H9 (cell line): ENCODE measurements around the gene RPS21. TPM values are rescaled to one million over a fixed set of nuclear protein-coding genes. Genes with fewer than 3 reads are reported as not detected.

ENCODE experiments used
- DNase-seq: peaks from one replicate; pipeline ENCODE4 v3.0.0-alpha.2; 2017
- H2AFZ ChIP-seq: one replicate; pipeline ENCODE4 v1.6.1; 2013; ENCODE audit warnings: mild to moderate bottlenecking, low read length, control low read depth, moderate library complexity
- H2AK5ac ChIP-seq: 2 replicates; pipeline ENCODE4 v1.6.1; 2013; ENCODE audit warnings: low read length, control low read depth, mixed read lengths; ENCODE audit not compliant: insufficient read length
- H2BK120ac ChIP-seq: one replicate; pipeline ENCODE4 v1.6.1; 2013; ENCODE audit warnings: low read depth, mild to moderate bottlenecking, low read length, control low read depth, inconsistent platforms; ENCODE audit not compliant: poor library complexity, severe bottlenecking
- H2BK12ac ChIP-seq: 2 replicates; pipeline ENCODE4 v1.6.1; 2013; ENCODE audit warnings: low read length, control low read depth, mixed read lengths, low read depth; ENCODE audit not compliant: insufficient read length
- H2BK15ac ChIP-seq: 2 replicates; pipeline ENCODE4 v1.6.1; 2013; ENCODE audit warnings: low read depth, low read length, control low read depth
- H2BK20ac ChIP-seq: one replicate; pipeline ENCODE4 v1.6.1; 2013; ENCODE audit warnings: low read depth, mild to moderate bottlenecking, low read length, control low read depth, inconsistent platforms; ENCODE audit not compliant: poor library complexity, severe bottlenecking
- H2BK5ac ChIP-seq: 2 replicates; pipeline ENCODE4 v1.6.1; 2013; ENCODE audit warnings: low read length, control low read depth, mixed read lengths; ENCODE audit not compliant: insufficient read length
- H3K14ac ChIP-seq: 2 replicates; pipeline ENCODE4 v1.6.1; 2013; ENCODE audit warnings: low read length, control low read depth; ENCODE audit not compliant: insufficient read depth
- H3K18ac ChIP-seq: 2 replicates; pipeline ENCODE4 v1.6.1; 2013; ENCODE audit warnings: low read depth, mild to moderate bottlenecking, mixed read lengths, low read length, control low read depth; ENCODE audit not compliant: insufficient read length
- H3K23ac ChIP-seq: 2 replicates; pipeline ENCODE4 v1.6.1; 2013; ENCODE audit warnings: low read length, control low read depth, mixed read lengths, low read depth; ENCODE audit not compliant: insufficient read length
- H3K23me2 ChIP-seq: 2 replicates; pipeline ENCODE4 v1.6.1; 2013; ENCODE audit warnings: low read depth, mild to moderate bottlenecking, mixed read lengths, low read length, control low read depth; ENCODE audit not compliant: insufficient read length, poor library complexity, severe bottlenecking
- H3K27ac ChIP-seq: 2 replicates; pipeline ENCODE4 v1.5.1; 2013; ENCODE audit warnings: low read length, control low read depth, mixed read lengths, low read depth; ENCODE audit not compliant: insufficient read length
- H3K27me3 ChIP-seq: 2 replicates; pipeline ENCODE4 v1.6.1; 2013; ENCODE audit warnings: low read length, control low read depth, inconsistent platforms; ENCODE audit not compliant: insufficient read depth
- H3K4ac ChIP-seq: 2 replicates; pipeline ENCODE4 v1.6.1; 2013; ENCODE audit warnings: low read depth, mild to moderate bottlenecking, control low read depth, inconsistent platforms, low read length, moderate library complexity
- H3K4me1 ChIP-seq: 2 replicates; pipeline ENCODE4 v1.6.1; 2013; ENCODE audit warnings: low read length, control low read depth, inconsistent platforms; ENCODE audit not compliant: insufficient read depth
- H3K4me2 ChIP-seq: 2 replicates; pipeline ENCODE4 v1.6.1; 2013; ENCODE audit warnings: low read length, control low read depth, mixed read lengths; ENCODE audit not compliant: insufficient read length, insufficient read depth
- H3K56ac ChIP-seq: 2 replicates; pipeline ENCODE4 v1.6.1; 2013; ENCODE audit warnings: low read depth, mild to moderate bottlenecking, mixed read lengths, low read length, control low read depth; ENCODE audit not compliant: insufficient read length
- H3K79me1 ChIP-seq: 2 replicates; pipeline ENCODE4 v1.6.1; 2013; ENCODE audit warnings: low read depth, mild to moderate bottlenecking, moderate library complexity, low read length, control low read depth, inconsistent platforms; ENCODE audit not compliant: insufficient read depth, poor library complexity, severe bottlenecking
- H3K79me2 ChIP-seq: 2 replicates; pipeline ENCODE4 v1.6.1; 2013; ENCODE audit warnings: low read length, control low read depth, inconsistent platforms; ENCODE audit not compliant: insufficient read depth
- H3K9ac ChIP-seq: 2 replicates; pipeline ENCODE4 v1.6.1; 2013; ENCODE audit warnings: low read length, control low read depth, mixed read lengths; ENCODE audit not compliant: insufficient read length; ENCODE audit errors: extremely low read depth
- H3K9me3 ChIP-seq: one replicate; pipeline ENCODE4 v1.6.1; 2013; ENCODE audit warnings: low read depth, low read length, inconsistent platforms; ENCODE audit not compliant: control insufficient read depth
- H3T11ph ChIP-seq: one replicate; pipeline ENCODE4 v1.6.1; 2013; ENCODE audit warnings: mild to moderate bottlenecking, low read length, control low read depth, inconsistent platforms
- H4K20me1 ChIP-seq: one replicate; pipeline ENCODE4 v1.6.1; 2013; ENCODE audit not compliant: control insufficient read depth, insufficient read length, insufficient read depth
- H4K5ac ChIP-seq: 2 replicates; pipeline ENCODE4 v1.6.1; 2013; ENCODE audit warnings: low read depth, mild to moderate bottlenecking, mixed read lengths, low read length, control low read depth; ENCODE audit not compliant: insufficient read length
- H4K8ac ChIP-seq: replicated peaks from 2 replicates; pipeline ENCODE4 v1.6.1; 2013; ENCODE audit warnings: low read length, control low read depth, mixed read lengths, low read depth; ENCODE audit not compliant: insufficient read length
- H4K91ac ChIP-seq: 2 replicates; pipeline ENCODE4 v1.6.1; 2013; ENCODE audit warnings: low read depth, mild to moderate bottlenecking, moderate library complexity, mixed read lengths, low read length, control low read depth; ENCODE audit not compliant: insufficient read length
- H3K27ac Mint-ChIP-seq, 3 experiments: 2 replicates in 2 of 3; 3 replicates in 1 of 3; pipeline ENCODE4 v1.8.0; 2020 to 2021; ENCODE audit warnings: mixed read lengths in 3 of 3, mild to moderate bottlenecking in 1 of 3, moderate library complexity in 1 of 3
- H3K27me3 Mint-ChIP-seq: 2 replicates; pipeline ENCODE4 v1.8.0; 2021; ENCODE audit warnings: low read depth, mild to moderate bottlenecking, moderate library complexity, mixed read lengths
- H3K36me3 Mint-ChIP-seq, 3 experiments: 2 replicates in 2 of 3; 3 replicates in 1 of 3; pipeline ENCODE4 v1.8.0; 2020 to 2021; ENCODE audit warnings: low read depth in 3 of 3, mixed read lengths in 3 of 3; ENCODE audit not compliant: insufficient read depth in 1 of 3
- H3K4me1 Mint-ChIP-seq, 2 experiments: 2 replicates each; pipeline ENCODE4 v1.8.0; 2020; ENCODE audit warnings: mixed read lengths in 2 of 2
- H3K4me3 Mint-ChIP-seq, 2 experiments: 2 replicates in 1 of 2; 3 replicates in 1 of 2; pipeline ENCODE4 v1.8.0; 2020 to 2021; ENCODE audit warnings: mild to moderate bottlenecking in 2 of 2, mixed read lengths in 2 of 2, moderate library complexity in 1 of 2
- H3K9me3 Mint-ChIP-seq, 2 experiments: 2 replicates in 1 of 2; 3 replicates in 1 of 2; pipeline ENCODE4 v1.8.0; 2020; ENCODE audit warnings: mild to moderate bottlenecking in 2 of 2, mixed read lengths in 2 of 2, moderate library complexity in 1 of 2
- CTCF ChIP-seq: fragments of 200-600 bp; sonication (generic); conservative IDR thresholded peaks from 3 replicates; pipeline ENCODE4 v1.8.0; 2021; ENCODE audit warnings: antibody characterized with exemption, mild to moderate bottlenecking
- WGBS: extraction: QIAGEN DNeasy Blood & Tissue Kit; methylation state at CpG from one replicate; pipeline ENCODE4 v1.1.7; 2013; ENCODE audit warnings: missing lambda C conversion rate, low lambda C conversion rate, mixed read lengths; ENCODE audit not compliant: insufficient read length; ENCODE audit errors: extremely low coverage; 5-methylcytosine and 5-hydroxymethylcytosine counted together
- total RNA-seq: library from RNA; stranded (reverse); gene quantifications from 2 replicates; pipeline ENCODE4 v1.2.1, GENCODE V29; 2021

Gene RPS21
- total RNA-seq, 1 experiment from 2014 or later: 1,715 TPM

- Histone ChIP-seq H3K56ac (no peak overlapping the region), H2BK120ac (no peak overlapping the region), H2AFZ (no peak overlapping the region), H3K79me2 (no peaks in the 10 kb centered on the region), H4K5ac (no peak overlapping the region), H3K9ac (no peak overlapping the region), H2BK20ac (no peak overlapping the region), H4K20me1 (peaks cover 3% of the 10 kb centered on the region), H3K9me3 (no peaks in the 10 kb centered on the region), H3K4ac (no peak overlapping the region), H3K4me1 (no peaks in the 10 kb centered on the region), H3K23me2 (no peaks in the 10 kb centered on the region), H3K14ac (no peak overlapping the region), H3K4me2 (no peak overlapping the region), H2AK5ac (no peak overlapping the region), H3K23ac (no peak overlapping the region), H4K8ac (no peak overlapping the region), H3K27me3 (no peaks in the 10 kb centered on the region), H3K18ac (no peak overlapping the region), H4K91ac (no peak overlapping the region), H3T11ph (no peak overlapping the region), H3K79me1 (no peaks in the 10 kb centered on the region), H2BK15ac (no peak overlapping the region), H2BK12ac (no peak overlapping the region), H3K27ac (no peak overlapping the region), H2BK5ac (no peak overlapping the region)
- Mint-ChIP-seq H3K36me3 (peaks cover 21 to 70% (median 68%) of the 10 kb centered on the region in 3 experiments; a peak in 6 of 7 replicates), H3K4me1 (no peaks in the 10 kb centered on the region), H3K27ac (no peak overlapping the region; a peak in 1 of 7 replicates), H3K9me3 (no peaks in the 10 kb centered on the region), H3K27me3 (no peaks in the 10 kb centered on the region), H3K4me3 (no peak overlapping the region)
- no CpG with 5 or more reads among the region's 16 CpGs for WGBS
- TF ChIP-seq CTCF: no peak
- no peak for DNase-seq
These were observed 48.6 kb upstream of the RPS21 start for GRCh38 chr20:62338294-62338620.
